Kidney epithelial cell (primary cell): ENCODE measurements around the gene TRPC1. TPM values are rescaled to one million over a fixed set of nuclear protein-coding genes. Genes with fewer than 3 reads are reported as not detected.
"Not testable (repeated sequence)": the region's sequence is repeated elsewhere in the genome, so short reads cannot be mapped to it uniquely, and the experiment has no call there.

Experiments used
- DNase-seq: peaks from one replicate; pipeline ENCODE4 v3.0.0-alpha.2; 2010; ENCODE audit warnings: low read depth
- H3K27me3 ChIP-seq: 2 replicates; pipeline ENCODE4 v1.6.0; 2011; ENCODE audit warnings: low read length; ENCODE audit not compliant: control insufficient read depth, insufficient read depth
- H3K36me3 ChIP-seq: 2 replicates; pipeline ENCODE4 v1.5.1; 2011; ENCODE audit warnings: low read length; ENCODE audit not compliant: control insufficient read depth, insufficient read depth
- H3K4me3 ChIP-seq: 2 replicates; pipeline ENCODE4 v1.5.1; 2011; ENCODE audit warnings: low read depth, mild to moderate bottlenecking, control low read depth, low read length
- total RNA-seq: library from RNA; depleted of rRNA; stranded (reverse); fragments of >200 nt; gene quantifications from 2 replicates; pipeline ENCODE4 v1.2.3, GENCODE V29; 2015
- TF ChIP-seq, protein P1 (sequence below): IDR thresholded peaks from 2 replicates; pipeline ENCODE4 v1.5.1; 2011; ENCODE audit warnings: mild to moderate bottlenecking, moderate library complexity, low read length, control low read depth, inconsistent platforms; ENCODE audit not compliant: insufficient read depth, poor library complexity, severe bottlenecking

Gene TRPC1
- total RNA-seq, 1 donor from 2014 or later: 5.6 TPM

DNA sequence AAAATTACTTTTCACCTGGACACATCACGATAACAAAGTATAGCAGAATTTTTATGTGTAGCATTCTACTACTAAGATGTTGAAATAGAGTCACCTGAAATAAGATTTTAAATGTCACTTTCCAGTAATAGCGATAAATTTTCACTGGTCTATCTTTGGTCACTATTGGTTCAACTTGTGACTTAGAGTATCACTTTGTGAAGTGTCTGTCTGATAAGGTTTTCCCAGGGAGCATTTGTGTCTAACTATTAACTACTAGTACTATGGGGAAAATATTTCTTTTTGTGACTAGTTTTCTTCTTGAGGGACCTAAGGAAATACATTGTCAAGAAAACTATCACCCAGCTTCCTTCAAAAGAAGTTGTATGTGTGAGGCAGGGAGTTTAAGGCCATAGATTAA, 11.0 kb downstream of the TRPC1 start:
- no peak overlapping the region for H3K4me3 ChIP-seq
- DNase-seq: no peak
- TF ChIP-seq, protein P1, sequence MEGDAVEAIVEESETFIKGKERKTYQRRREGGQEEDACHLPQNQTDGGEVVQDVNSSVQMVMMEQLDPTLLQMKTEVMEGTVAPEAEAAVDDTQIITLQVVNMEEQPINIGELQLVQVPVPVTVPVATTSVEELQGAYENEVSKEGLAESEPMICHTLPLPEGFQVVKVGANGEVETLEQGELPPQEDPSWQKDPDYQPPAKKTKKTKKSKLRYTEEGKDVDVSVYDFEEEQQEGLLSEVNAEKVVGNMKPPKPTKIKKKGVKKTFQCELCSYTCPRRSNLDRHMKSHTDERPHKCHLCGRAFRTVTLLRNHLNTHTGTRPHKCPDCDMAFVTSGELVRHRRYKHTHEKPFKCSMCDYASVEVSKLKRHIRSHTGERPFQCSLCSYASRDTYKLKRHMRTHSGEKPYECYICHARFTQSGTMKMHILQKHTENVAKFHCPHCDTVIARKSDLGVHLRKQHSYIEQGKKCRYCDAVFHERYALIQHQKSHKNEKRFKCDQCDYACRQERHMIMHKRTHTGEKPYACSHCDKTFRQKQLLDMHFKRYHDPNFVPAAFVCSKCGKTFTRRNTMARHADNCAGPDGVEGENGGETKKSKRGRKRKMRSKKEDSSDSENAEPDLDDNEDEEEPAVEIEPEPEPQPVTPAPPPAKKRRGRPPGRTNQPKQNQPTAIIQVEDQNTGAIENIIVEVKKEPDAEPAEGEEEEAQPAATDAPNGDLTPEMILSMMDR: no peak

DNA sequence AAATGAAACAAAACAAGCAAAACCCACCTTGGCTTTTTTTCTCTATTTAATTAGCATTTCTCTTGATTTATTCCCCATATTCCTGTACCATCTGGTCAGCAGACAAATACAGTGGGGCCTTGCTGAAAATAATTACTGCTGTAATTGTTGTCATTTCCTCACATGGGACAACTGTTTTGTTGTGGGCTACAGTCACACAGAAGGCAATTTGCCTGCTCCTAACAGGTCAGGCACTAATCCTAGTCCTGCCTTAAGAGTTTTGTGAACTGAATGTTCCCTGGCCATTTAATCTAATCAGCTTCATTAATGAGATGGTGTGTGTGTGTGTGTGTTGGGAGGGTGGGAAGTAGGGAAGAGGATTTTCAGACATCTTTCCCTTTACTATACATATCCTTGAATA, 11.6 kb downstream of the TRPC1 start:
- TF ChIP-seq, protein P1: no peak
- DNase-seq: no peak
- Histone ChIP-seq H3K27me3 (no peaks in the 10 kb centered on the region), H3K4me3 (no peak overlapping the region), H3K36me3 (no peaks in the 10 kb centered on the region)

More for the DNA sequence above, 11.0 kb downstream of the TRPC1 start:
- no peaks in the 10 kb centered on the region for H3K36me3 ChIP-seq
- no peaks in the 10 kb centered on the region for H3K27me3 ChIP-seq

DNA sequence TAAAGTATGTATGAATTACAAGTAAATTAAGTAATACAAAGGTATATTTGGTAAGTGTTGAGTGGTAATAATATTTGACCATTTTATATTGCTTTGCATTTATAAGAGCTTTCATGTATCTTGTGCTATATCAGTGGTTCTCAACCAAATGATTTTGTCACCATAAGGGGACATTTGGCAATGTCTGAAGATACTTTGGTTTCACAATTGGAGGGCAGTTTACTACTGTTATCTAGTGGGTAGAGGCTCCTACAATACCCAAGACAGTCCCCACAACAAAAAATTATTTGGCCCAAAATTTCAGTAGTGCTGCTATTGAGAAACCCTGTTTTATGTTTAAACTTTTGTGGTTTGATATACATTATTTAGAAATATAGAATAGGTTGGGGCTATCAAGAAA, 14.6 kb downstream of the TRPC1 start:
- no peak overlapping the region for H3K4me3 ChIP-seq
- no peak for DNase-seq
- TF ChIP-seq, protein P1: no peak
- no peaks in the 10 kb centered on the region for H3K36me3 ChIP-seq
- no peaks in the 10 kb centered on the region for H3K27me3 ChIP-seq

DNA sequence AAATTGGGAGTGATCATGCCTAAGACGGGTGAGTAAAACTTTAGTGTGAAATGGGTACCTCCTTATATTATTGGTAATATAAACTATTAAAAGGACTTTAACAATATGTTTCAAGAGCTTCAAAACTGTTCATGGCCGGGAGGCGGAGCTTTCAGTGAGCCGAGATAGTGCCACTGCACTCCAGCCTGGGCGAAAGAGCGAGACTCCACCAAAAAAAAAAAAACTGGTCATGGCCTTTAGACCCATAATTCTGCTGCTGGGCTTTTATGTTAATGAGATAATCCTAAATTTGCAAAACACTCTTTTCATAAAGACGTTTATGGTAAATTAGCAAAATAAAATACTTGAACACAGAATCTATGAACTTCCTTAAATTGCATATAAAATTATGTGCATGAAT, 22.8 kb downstream of the TRPC1 start:
- Histone ChIP-seq H3K36me3 (no peaks in the 10 kb centered on the region), H3K27me3 (no peaks in the 10 kb centered on the region), H3K4me3 (no peak overlapping the region)
- TF ChIP-seq, protein P1: no peak
- DNase-seq: no peak

DNA sequence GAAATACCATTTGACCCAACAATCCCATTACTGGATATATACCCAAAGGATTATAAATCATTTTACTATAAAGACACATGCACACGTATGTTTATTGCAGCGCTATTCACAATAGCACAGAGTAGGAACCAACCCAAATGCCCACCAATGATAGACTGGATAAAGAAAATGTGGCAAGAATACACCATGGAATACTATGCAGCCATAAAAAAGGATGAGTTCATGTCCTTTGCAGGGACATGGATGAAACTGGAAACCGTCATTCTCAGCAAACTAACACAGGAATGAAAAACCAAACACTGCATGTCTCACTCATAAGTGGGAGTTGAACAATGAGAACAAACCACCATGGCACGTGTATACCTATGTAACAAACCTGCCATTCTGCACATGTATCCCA, 26.7 kb downstream of the TRPC1 start:
- not testable (repeated sequence) for H3K27me3 ChIP-seq, DNase-seq, H3K36me3 ChIP-seq, H3K4me3 ChIP-seq

DNA sequence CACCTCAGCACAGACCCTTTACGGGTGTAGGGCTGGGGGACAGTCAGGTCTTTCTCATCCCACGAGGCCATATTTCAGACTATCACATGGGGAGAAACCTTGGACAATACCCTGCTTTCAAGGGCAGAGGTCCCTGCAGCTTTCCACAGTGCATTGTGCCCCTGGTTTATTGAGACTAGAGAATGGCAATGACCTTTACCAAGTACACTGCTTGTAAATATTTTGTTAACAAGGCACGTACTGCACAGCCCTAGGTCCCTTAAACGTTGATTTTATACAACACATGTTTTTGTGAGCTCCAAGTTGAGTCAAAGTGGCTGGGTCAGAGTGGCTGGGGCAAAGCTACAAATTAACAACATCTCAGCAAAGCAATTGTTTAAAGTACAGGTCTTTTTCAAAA, 28.8 kb downstream of the TRPC1 start:
- DNase-seq, H3K4me3 ChIP-seq, H3K36me3 ChIP-seq, H3K27me3 ChIP-seq: not testable (repeated sequence)

DNA sequence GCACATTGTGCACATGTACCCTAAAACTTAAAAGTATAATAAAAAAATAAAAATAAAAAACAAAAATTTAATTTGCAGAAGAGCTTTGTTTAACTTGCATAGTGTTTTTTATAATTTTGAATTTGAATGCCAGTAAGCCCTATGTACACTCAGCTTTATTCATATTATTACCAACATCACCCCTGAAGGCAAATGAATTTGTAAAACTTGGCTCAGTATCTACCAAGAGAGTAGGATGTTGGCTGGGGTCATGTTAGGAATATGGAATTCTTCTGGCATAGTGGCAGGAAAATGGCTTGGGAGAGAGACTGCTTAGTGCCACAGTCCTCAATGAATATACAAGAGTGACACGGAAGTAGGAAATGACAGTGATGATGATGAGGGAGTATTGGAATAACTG, 30.7 kb downstream of the TRPC1 start:
- TF ChIP-seq, protein P1: no peak
- Histone ChIP-seq H3K27me3 (no peaks in the 10 kb centered on the region), H3K36me3 (no peaks in the 10 kb centered on the region), H3K4me3 (no peak overlapping the region)
- no peak for DNase-seq
